GM21786 (cell line): ENCODE data around the gene C12orf57.

Source experiments
- ATAC-seq: cut with Tn5 transposase; IDR thresholded peaks from one replicate; pipeline ENCODE4 v1.9.1; 2021; ENCODE audit not compliant: unreplicated experiment

C12orf57 gene

DNA sequence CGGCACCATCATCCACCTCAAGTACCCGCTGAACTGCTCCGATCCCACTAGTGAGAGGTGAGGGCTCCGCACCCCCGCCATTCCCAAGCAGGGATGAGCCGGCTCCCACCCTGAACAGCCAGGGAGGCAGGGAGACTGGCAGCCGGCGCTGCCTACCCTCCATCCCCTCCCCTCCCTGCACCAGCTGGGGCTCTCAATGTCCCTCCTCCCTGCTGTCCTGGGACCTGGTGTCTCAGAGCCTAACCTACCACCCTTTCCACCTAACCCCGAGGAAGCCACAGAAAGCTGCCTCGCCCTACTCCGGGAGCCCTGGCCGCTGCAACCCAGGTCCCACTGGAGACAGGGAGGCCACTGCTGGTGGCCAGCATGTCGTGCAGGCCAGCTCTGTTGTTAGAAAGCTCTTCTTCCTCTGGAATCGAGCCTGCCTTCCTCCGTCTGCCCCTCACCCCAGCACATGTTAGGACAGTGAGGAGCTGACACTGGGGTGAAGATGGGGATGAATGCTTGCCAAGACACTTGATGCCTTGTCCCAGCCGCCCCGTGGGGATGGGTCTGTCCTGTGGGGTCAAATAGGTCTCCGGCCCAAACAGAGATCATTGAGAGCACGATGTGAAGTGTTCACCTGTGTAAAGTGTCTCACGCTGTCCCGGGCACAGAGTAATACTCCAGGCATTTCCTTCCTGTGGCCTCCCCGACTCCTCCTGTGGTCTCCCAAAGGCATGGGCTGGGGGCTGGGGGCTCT is 8.5 kb downstream of the C12orf57 start:
- no peak for ATAC-seq

DNA sequence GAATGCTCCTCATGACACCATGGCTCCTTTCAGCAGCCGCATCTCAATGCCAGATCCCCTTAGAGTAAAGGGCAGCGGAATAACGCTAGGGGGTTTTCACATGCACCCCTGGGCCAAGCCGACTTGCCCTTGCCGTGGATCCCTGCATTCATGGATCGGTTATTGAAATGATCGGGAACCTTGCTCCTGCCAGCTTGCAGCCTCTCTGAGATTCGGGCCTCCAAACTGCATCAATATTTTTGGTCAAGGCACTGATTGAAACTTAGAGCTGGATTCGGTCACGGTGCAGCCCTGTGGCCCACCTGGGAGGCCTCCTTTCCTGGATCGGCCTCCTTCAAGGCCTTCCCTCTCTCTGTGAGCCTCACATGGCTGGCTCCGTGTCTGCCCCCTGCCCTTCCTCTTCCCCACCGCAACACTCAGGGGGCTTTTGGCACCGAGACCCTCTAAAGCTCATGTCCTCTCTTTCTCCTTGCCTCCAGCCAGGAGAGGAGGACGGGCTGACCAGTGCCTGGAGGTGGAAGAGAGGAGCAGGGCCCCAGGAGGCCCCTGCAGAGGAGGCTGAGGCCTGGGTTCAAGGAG is 9.1 kb downstream of the C12orf57 start:
- ATAC-seq, result no peak

DNA sequence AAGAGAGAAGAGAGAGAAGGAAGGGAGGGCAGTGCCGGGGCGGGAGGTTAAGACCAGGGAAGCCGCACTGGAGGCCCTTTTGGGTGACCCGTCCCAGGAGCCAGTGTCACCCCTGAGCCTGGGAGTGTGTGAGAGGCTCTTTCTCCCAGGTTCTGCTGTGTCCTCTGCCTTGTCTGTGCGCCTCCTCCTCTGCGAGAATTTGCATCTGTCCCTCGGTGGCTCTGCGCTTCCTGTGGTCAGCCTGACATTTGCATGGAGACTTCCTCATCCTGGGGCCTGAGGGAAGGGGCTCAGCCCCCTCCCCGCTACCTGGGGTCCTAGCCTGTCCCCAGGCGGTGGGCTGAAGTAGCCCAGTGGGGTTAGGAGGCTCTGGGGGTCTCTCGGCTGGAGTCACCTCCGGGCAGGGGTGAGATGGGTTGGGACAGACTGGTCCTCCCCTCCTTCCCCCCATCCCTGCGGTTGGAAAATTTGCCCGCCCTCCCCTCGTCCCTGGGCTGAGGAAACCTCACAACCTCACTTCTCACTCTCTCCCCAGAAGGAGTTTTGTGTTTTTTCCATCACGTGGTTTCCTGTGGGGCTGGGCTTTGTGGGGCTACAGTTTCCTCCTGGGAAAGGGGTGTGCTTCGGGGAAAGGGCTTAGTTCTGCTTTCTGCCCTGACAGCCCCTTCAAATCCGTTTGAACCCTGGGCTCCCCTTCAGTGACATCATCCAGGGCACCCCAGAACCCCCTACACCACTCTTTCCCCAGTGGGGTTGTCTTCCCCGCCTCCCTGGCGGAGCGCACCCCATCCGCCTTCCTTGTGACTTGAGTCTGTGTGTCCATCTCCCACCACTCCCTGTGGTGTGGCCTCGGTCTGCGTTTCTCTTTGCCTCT is 9.9 kb downstream of the C12orf57 start:
- ATAC-seq, result peak; percentile 43

DNA sequence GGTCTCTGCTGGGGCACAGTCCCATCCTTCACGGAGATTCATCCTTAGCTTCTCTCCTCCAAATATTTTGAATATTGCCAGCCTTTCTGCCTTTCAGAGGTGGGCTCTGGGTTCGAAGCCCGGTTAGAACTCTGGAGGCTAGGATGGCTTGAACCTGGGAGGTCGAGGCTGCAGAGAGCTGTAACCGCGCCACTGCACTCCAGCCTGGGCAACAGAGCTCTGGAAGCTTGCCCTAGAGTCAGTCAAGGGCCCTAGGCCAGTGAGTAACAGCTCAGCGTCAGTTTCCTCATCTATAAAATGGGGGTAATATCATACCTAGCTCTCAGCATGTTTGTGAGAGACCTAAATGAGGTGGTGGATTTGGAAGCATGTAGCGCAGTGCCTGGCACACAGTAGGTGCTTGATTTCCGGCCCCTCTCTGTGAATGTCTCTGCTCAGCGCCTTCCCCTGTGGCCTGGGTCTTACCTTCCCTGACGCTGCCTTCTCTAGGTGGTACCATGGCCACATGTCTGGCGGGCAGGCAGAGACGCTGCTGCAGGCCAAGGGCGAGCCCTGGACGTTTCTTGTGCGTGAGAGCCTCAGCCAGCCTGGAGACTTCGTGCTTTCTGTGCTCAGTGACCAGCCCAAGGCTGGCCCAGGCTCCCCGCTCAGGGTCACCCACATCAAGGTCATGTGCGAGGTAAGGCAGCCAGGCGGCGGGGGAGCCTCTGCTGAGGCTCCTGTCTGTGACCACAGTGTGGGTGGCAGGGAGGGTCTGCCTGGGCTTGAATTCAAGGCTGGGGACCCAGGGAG is 10.7 kb downstream of the C12orf57 start:
- ATAC-seq, result no peak

DNA sequence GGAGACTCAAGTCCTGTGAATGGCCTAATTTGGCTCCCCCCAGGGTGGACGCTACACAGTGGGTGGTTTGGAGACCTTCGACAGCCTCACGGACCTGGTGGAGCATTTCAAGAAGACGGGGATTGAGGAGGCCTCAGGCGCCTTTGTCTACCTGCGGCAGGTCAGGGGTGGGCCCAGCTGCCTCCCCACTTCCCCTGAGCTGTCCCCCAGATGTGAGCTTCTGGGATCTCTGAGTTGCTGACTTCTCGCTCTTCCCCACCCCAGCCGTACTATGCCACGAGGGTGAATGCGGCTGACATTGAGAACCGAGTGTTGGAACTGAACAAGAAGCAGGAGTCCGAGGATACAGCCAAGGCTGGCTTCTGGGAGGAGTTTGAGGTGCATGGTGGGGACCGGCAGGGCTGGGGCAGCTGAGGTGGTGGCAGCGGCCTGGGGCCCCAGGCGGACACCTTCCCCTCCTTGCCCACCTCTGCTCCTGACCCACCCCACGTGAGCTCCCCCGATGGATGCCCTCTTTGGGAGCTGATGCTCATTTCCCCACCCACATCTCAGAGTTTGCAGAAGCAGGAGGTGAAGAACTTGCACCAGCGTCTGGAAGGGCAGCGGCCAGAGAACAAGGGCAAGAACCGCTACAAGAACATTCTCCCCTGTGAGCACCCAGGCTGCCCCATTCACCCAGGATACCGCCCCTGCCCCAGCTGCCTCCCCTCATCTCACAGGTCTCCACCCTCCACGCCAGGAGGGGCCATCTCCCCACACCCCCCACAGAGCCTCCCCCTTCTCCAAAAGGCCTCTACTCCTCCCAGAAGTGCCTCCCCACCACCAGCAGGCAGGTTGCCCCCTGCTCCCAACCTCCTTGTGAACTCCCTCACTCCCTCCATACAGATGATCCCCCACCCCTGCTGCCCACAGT is 11.5 kb downstream of the C12orf57 start:
- no peak for ATAC-seq

DNA sequence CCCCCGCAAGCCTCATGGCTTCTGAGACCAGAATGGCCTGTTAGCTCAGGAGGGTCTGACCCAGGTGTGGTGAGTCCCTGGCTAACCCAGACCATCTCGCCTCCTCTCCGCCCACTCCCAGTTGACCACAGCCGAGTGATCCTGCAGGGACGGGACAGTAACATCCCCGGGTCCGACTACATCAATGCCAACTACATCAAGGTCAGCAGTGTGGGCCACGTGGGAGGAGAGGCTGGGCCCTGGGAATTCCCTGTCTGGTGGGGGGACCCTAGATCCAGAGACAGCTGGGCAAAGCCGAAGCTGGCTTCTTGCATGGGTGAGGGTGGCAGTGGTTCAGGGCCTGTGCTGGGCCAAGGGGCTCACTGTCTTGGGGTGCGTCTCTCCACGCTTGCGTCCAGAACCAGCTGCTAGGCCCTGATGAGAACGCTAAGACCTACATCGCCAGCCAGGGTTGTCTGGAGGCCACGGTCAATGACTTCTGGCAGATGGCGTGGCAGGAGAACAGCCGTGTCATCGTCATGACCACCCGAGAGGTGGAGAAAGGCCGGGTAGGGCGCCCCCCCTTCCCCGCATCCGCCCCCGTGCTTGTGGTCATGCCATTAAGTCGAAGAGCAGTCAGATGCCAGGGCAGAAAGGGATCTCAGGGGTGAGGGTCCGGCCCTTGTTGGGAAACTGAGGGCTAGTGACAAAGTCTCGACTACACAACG is 12.4 kb downstream of the C12orf57 start:
- ATAC-seq, result no peak

DNA sequence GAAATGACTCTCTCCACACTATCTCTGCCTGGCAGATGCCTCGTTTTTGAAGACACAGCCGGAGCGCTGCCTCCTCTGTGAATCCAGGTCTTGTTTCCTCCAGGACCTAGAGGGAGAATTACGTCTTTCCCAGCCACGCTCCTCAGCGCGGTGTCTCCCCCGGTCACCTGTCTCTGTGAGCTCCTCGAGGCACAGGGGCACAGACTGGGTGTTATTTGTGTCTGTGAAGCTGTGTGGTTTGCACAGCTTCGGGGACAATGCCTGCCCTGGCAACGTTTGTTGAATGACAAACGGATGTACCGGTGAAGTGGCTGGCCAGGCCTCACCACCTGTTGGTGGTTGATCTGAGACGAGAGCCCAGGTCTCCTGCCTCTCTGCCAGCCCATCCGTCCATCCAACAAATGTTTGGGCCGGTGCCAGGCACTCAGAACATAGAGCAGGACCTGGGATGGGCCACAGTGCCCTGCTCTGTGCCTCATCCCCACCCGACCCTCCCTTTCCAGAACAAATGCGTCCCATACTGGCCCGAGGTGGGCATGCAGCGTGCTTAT is 13.4 kb downstream of the C12orf57 start:
- ATAC-seq, result no peak

DNA sequence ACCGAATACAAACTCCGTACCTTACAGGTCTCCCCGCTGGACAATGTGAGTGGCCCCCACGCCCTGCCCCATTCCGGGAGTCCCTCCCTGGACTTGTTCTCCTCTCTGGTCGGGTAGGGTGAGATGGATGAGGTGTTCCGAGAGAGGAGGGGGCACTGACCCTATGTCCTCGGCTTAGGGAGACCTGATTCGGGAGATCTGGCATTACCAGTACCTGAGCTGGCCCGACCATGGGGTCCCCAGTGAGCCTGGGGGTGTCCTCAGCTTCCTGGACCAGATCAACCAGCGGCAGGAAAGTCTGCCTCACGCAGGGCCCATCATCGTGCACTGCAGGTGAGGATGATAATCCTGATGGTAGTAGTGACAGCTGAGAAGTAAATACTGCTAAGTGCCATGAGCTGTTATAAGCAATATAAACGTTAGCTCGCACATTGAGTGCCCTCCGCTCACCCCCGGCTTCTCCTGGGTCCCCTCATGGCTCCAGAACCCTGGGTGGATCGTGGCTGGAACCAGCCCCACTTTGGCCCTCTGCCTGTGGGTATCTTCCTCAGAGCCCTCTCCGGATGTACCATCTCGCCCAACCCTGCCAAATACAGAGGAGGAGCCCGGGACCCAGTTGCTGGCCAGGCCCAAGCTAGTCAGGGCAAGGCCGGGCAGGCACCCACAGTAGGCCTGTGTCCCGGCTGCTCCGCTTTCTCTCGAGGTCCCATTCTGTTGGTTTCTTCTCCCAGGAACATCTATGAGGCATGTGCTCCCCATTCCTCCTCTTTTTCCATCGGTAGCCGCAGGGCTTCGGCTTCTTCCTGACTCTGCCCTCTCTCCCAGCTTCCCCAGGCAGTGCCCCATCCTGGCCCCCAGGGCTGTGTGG is 14.2 kb downstream of the C12orf57 start:
- ATAC-seq, result no peak

DNA sequence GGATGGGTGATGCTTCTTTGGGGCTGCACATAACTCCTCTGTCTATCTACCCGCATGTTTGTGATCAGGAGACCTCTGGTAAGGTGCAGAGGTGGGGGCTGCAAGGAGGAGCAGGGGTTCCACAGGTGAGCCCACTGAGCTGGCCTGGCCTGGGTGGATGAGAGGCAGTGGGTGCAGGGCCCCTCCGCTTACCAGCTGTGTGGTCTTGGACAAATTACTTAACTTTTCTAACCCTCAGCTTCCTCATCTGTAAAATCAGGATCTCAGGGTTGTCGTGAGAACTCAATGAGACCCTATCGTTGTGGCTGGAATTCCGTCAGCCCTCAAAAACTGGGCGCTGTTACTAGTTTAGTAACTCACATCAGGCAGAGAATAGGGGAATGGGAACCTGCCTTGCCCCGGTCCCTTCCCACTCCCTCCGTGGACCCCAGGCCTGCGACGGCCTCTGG is 14.8 kb downstream of the C12orf57 start:
- ATAC-seq, result no peak

DNA sequence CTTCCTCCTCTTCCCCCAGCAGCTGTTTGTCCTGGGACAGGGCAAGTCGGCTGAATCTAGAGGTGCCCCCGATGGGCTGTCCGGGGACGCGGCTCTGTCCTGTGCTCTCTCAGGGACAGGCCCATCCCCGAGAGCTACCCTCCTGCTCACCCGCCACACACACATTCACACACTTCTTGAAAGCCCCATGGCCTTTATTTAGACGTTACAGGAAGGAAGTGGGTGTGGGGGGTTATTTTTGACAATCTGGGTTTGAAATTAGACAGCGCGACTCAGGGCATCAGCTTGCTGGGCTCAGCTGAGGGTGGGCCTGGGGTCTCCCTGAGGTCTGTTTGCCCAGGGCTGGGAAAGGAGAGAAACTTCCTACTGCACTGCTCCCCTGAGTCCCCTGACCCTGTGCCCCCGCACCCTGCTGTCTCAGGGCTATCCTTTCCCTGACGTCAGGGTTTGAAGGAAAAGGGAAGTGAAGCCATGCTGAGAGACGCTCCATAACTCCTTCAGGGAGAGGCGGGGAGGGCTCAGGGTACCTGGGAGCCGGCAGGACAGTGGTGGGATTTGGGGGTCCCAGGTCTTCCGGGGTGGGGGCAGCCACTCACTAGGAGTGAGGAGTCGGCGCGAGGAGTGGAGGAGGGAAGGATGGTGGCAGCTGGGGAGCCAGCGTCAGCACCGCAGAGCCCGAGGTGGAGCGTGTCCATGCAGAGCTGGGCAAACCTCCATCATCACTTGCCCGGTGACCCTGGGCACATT is 15.4 kb downstream of the C12orf57 start:
- ATAC-seq, result peak; percentile 61

DNA sequence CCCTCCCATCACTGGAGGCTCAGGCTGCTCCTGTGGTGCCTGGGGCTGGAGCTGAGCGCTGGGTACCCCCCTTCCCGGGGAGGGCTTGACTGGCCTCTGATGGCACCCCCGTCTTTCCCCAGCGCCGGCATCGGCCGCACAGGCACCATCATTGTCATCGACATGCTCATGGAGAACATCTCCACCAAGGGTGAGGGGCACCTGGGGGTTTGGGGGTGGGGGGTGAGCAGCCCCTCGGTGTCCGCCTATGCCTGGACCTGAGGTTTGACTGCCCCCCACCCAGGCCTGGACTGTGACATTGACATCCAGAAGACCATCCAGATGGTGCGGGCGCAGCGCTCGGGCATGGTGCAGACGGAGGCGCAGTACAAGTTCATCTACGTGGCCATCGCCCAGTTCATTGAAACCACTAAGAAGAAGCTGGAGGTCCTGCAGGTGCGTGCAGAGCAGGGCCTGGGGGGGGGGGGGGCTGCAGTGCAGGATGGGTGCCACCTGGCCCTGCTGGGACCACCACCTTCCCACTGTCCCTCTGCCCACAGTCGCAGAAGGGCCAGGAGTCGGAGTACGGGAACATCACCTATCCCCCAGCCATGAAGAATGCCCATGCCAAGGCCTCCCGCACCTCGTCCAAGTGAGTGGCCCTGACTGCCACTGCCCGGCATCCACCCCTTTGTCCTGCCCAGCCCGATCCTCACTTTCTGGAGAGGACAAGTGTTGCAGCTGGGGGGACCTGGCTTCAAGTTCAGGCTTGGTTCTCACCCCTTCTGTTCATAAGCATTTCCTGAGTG is 16.2 kb downstream of the C12orf57 start:
- ATAC-seq, result no peak

DNA sequence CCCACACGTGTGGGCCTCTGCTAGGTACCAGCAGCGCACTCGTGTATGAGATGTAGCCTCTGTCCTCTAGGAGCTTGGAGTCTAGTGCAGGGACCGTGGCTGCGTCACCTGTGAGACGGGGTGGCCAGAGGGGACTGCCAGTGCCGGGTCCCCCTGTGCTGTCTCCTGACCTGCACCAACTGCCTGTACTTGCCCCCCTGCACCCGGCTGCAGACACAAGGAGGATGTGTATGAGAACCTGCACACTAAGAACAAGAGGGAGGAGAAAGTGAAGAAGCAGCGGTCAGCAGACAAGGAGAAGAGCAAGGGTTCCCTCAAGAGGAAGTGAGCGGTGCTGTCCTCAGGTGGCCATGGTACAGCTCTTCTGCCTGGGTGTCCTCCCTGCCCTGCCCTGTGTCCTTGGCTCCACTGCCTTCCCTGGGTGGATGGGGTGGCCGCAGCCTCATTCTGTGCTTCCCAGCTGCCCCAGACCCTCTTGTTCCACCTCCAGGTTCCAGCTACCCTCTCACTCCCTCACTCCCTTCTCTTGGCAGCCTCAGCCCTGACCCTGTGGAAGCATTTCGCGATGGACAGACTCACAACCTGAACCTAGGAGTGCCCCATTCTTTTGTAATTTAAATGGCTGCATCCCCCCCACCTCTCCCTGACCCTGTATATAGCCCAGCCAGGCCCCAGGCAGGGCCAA is 16.9 kb downstream of the C12orf57 start:
- no peak for ATAC-seq

DNA sequence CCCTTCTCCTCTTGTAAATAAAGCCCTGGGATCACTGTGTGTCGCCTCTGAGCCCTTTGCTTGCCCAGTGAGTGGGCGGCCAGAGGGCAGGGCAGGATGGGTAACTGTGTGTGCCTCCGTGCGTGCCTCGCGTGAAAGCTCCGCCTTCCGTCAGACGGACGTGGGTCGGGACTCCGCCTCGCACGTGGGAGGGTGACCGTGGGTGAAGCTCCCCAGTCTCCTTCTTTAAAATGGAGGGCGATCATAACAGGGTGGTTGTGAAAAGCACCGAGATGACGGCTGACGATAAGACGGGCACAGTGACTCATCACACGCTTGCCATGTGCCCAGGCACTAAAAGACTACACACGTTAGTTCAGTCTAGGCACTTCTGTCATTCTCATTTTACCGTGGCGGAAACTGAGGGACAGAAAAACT is 17.5 kb downstream of the C12orf57 start:
- ATAC-seq, result no peak

DNA sequence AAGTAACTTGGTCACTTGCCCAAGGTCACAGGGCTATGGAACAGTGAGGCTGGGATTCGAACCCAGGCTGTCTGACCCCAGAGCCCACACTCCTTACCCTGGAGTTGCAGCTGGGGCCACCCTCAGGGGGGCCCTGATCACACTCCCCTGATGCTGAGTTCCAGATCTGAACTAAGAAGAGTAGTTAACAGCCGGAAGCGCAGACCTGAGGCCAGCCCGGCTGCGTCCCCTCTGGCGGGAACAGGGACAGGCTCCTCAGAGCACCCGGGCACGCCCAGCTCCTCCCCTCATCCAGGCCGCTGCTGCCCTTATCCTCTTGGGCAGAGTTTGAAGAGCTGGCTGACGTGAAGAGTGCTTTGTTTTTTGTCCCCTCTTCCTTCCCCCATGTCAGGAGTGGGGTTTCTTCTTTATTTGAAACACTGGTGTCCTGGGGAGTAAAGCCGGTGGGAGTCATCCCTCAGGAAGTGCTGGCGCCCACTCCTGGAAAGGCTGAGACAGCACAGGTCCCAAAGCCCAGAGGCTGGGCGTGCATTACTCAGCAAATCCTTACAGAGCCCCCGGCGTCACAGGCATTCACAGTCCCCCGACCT is 18.0 kb downstream of the C12orf57 start:
- ATAC-seq, result no peak

DNA sequence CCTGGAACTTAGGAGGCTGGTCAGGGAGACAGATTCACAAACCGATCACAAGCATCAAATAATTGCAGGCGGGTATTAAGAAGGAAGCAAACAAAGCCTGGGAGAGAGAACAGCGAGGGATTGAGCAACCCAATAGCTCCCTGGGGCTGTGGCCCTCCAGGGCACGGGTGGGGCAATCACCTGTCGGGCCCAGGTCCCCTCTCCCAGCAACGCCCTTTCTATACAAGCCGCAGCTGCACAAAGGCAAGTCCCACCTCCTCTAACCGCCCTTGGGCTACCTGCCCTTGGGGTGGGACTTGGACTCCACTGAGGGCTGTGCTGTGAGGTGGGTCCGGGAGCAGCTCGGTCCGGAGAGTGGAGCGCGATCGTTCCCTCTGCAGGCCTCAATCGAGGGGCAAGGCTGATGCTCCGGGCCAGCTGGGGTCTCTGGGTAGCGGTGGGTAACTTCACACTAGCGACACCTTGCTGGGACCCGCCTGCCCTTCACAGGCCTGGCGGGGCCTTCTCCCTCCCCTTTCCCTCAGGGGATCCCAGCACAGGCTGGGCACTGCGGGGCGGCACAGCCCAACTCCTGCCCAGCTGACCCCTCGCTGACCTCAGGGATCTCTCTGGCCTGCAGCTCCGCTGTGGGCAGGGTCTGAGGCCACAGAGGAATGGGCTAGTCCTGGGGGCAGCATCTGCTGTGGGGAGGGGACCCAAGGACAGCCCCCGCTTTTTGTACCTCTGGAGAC is 18.6 kb downstream of the C12orf57 start:
- ATAC-seq, result no peak
